HTERT RPE-1 (cell line): ENCODE results near the gene DNAJB4.
"Not testable (repeated sequence)": the region's sequence is repeated elsewhere in the genome, so short reads cannot be mapped to it uniquely, and the experiment has no call there.

Experiments
- in situ Hi-C: fragments of 300-500 bp; cut with MboI; formaldehyde crosslinking; loops from 4 replicates; pipeline ENCODE4 v1.14.3; 2020; ENCODE audit warnings: low sequenced_read_pairs

The DNAJB4 gene

GRCh38 chr1:78061825-78062523 lies 57.2 kb downstream of the DNAJB4 start:
- in situ Hi-C loops, result no loop called here

- in situ Hi-C loops, result not testable (repeated sequence)
Observed at GRCh38 chr1:78064886-78065285, 60.1 kb downstream of the DNAJB4 start.
